GM23338 (cell line): ENCODE measurements around the gene UGGT2. TPM values are rescaled to one million over a fixed set of nuclear protein-coding genes. Genes with fewer than 3 reads are reported as not detected.
A peak's percentile ranks its signal among the peaks of the same experiment; 100 is the strongest.

ENCODE experiments used
- ATAC-seq: fragments of 200-7000 bp; cut with Tn5 transposase; 3 replicates; pipeline ENCODE4 v1.9.1; 2020
- DNase-seq: peaks from one replicate; pipeline ENCODE4 v3.0.0-alpha.2; 2015; ENCODE audit warnings: low spot score
- H2AFZ ChIP-seq: fragments of 200-600 bp; sonication (generic); 2 replicates; pipeline ENCODE4 v1.8.0; 2016; ENCODE audit warnings: antibody characterized with exemption, mild to moderate bottlenecking, moderate library complexity
- H3F3A ChIP-seq: fragments of 200-600 bp; sonication (generic); replicated peaks from 2 replicates; pipeline ENCODE4 v1.8.0; 2017; ENCODE audit warnings: antibody characterized with exemption, mixed run types, low read depth
- H3K27ac ChIP-seq: fragments of 200-600 bp; sonication (generic); 2 replicates; pipeline ENCODE4 v1.6.1; 2016; ENCODE audit warnings: low read depth
- H3K27me3 ChIP-seq: fragments of 200-600 bp; sonication (generic); 2 replicates; pipeline ENCODE4 v1.8.0; 2016; ENCODE audit warnings: mild to moderate bottlenecking, mixed run types, moderate library complexity; ENCODE audit not compliant: insufficient read depth
- H3K36me3 ChIP-seq: fragments of 200-600 bp; sonication (generic); 2 replicates; pipeline ENCODE4 v1.8.0; 2016; ENCODE audit warnings: mild to moderate bottlenecking; ENCODE audit not compliant: insufficient read depth
- H3K4me1 ChIP-seq: fragments of 200-600 bp; sonication (generic); 2 replicates; pipeline ENCODE4 v1.8.0; 2016; ENCODE audit warnings: mild to moderate bottlenecking, moderate library complexity; ENCODE audit not compliant: insufficient read depth
- H3K4me2 ChIP-seq: fragments of 200-600 bp; sonication (generic); 2 replicates; pipeline ENCODE4 v1.7.1; 2017; ENCODE audit warnings: mixed run types
- H3K4me3 ChIP-seq: fragments of 200-600 bp; sonication (generic); 2 replicates; pipeline ENCODE4 v1.6.1; 2016; ENCODE audit warnings: mixed run types
- H3K79me2 ChIP-seq: fragments of 200-600 bp; sonication (generic); replicated peaks from 2 replicates; pipeline ENCODE4 v1.8.0; 2017; ENCODE audit warnings: mild to moderate bottlenecking; ENCODE audit not compliant: insufficient read depth
- H3K9me2 ChIP-seq: fragments of 200-600 bp; sonication (generic); 2 replicates; pipeline ENCODE4 v1.8.0; 2017; ENCODE audit not compliant: insufficient read depth
- H4K20me1 ChIP-seq: fragments of 200-600 bp; sonication (generic); replicated peaks from 2 replicates; pipeline ENCODE4 v1.8.0; 2017; ENCODE audit warnings: mild to moderate bottlenecking; ENCODE audit not compliant: insufficient read depth
- H3K27ac Mint-ChIP-seq: 2 replicates; pipeline ENCODE4 v1.8.0; 2020; ENCODE audit warnings: inconsistent platforms, mild to moderate bottlenecking, moderate library complexity, mixed read lengths
- H3K27me3 Mint-ChIP-seq: 3 replicates; pipeline ENCODE4 v1.8.0; 2022; ENCODE audit warnings: low read depth, mild to moderate bottlenecking, moderate library complexity, mixed read lengths, inconsistent platforms; ENCODE audit not compliant: insufficient read depth, poor library complexity
- H3K36me3 Mint-ChIP-seq: 3 replicates; pipeline ENCODE4 v1.8.0; 2021; ENCODE audit warnings: low read depth, mild to moderate bottlenecking, inconsistent platforms, moderate library complexity, mixed read lengths
- H3K4me1 Mint-ChIP-seq: 3 replicates; pipeline ENCODE4 v1.8.0; 2020; ENCODE audit warnings: mild to moderate bottlenecking, inconsistent platforms, mixed read lengths
- H3K4me3 Mint-ChIP-seq: 3 replicates; pipeline ENCODE4 v1.8.0; 2021; ENCODE audit warnings: moderate library complexity, mild to moderate bottlenecking, inconsistent platforms, mixed read lengths
- H3K9me3 Mint-ChIP-seq: 3 replicates; pipeline ENCODE4 v1.8.0; 2020; ENCODE audit warnings: moderate library complexity, mild to moderate bottlenecking, inconsistent platforms, mixed read lengths
- CREB1 ChIP-seq: fragments of 250-450 bp; sonication (Bioruptor Pico); IDR thresholded peaks from 2 replicates; pipeline ENCODE4 v1.5.0; 2020; ENCODE audit warnings: low read depth, mild to moderate bottlenecking, moderate library complexity
- EZH2 ChIP-seq: fragments of 200-600 bp; sonication (generic); IDR thresholded peaks from one replicate; pipeline ENCODE4 v1.8.0; 2017; ENCODE audit warnings: antibody characterized with exemption, mild to moderate bottlenecking, low read depth; ENCODE audit not compliant: unreplicated experiment
- EZH2phosphoT487 ChIP-seq: fragments of 200-600 bp; sonication (generic); IDR thresholded peaks from one replicate; pipeline ENCODE4 v1.8.1; 2018; ENCODE audit warnings: antibody characterized with exemption; ENCODE audit not compliant: unreplicated experiment
- JUNB ChIP-seq: IDR thresholded peaks from one replicate; pipeline ENCODE4 v1.6.1; 2016; ENCODE audit warnings: antibody characterized with exemption; ENCODE audit not compliant: unreplicated experiment
- NANOG ChIP-seq: IDR thresholded peaks from 2 replicates; pipeline ENCODE4 v1.6.1; 2016; ENCODE audit warnings: antibody characterized with exemption, borderline replicate concordance
- POLR2AphosphoS5 ChIP-seq: IDR thresholded peaks from 2 replicates; pipeline ENCODE4 v1.6.1; 2016; ENCODE audit warnings: antibody characterized with exemption, low read depth
- STAT1 ChIP-seq: IDR thresholded peaks from one replicate; pipeline ENCODE4 v1.6.1; 2016; ENCODE audit warnings: antibody characterized with exemption; ENCODE audit not compliant: unreplicated experiment
- ZNF114 ChIP-seq: fragments of 250-450 bp; sonication (Bioruptor Pico); IDR thresholded peaks from 2 replicates; pipeline ENCODE4 v1.5.0; 2020; ENCODE audit warnings: mild to moderate bottlenecking, moderate library complexity
- ZNF331 ChIP-seq: fragments of 250-450 bp; sonication (Bioruptor Pico); IDR thresholded peaks from 2 replicates; pipeline ENCODE4 v1.5.0; 2020; ENCODE audit warnings: low read depth, mild to moderate bottlenecking, moderate library complexity
- polyA plus RNA-seq: library from polyadenylated mRNA; unstranded; fragments of >200 nt; fragmentation: Nextera tagmentation; extraction: Ambion mirVana; gene quantifications from 2 replicates; pipeline ENCODE4 v1.2.1, GENCODE V29; 2016
- total RNA-seq: library from RNA; depleted of rRNA; stranded (reverse); fragments of >200 nt; shearing (Covaris generic); gene quantifications from 2 replicates; pipeline ENCODE4 v1.2.3, GENCODE V29; 2014
- TF ChIP-seq, protein P1 (sequence below): IDR thresholded peaks from 2 replicates; pipeline ENCODE4 v1.6.1; 2016; ENCODE audit warnings: antibody characterized with exemption
- TF ChIP-seq, protein P2 (sequence below): IDR thresholded peaks from one replicate; pipeline ENCODE4 v1.6.1; 2018; ENCODE audit warnings: antibody characterized with exemption; ENCODE audit not compliant: unreplicated experiment
- TF ChIP-seq, protein P3 (sequence below), 2 experiments: fragments of 200-600 bp in 1 of 2; sonication (generic) in 1 of 2; conservative IDR thresholded peaks; 2 replicates each; pipeline versions ENCODE4 v1.5.1 to v1.6.1; 2016 to 2017; ENCODE audit warnings: antibody characterized with exemption in 2 of 2, low read depth in 2 of 2, mild to moderate bottlenecking in 2 of 2, moderate library complexity in 1 of 2

Gene UGGT2
- total and polyA plus RNA-seq, 2 experiments from 2014 or later = 44.0 to 60.5 TPM

GRCh38 chr13:95955255-95955654 is 97.9 kb downstream of the UGGT2 start (continued):
- TF ChIP-seq CREB1 (no peak), JUNB (no peak), POLR2AphosphoS5 (no peak), STAT1 (no peak), EZH2phosphoT487 (no peak), ZNF331 (CRISPR knock-in tag) (no peak), ZNF114 (no peak)
- TF ChIP-seq, protein P1, sequence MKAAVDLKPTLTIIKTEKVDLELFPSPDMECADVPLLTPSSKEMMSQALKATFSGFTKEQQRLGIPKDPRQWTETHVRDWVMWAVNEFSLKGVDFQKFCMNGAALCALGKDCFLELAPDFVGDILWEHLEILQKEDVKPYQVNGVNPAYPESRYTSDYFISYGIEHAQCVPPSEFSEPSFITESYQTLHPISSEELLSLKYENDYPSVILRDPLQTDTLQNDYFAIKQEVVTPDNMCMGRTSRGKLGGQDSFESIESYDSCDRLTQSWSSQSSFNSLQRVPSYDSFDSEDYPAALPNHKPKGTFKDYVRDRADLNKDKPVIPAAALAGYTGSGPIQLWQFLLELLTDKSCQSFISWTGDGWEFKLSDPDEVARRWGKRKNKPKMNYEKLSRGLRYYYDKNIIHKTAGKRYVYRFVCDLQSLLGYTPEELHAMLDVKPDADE = no peak
- TF ChIP-seq, protein P2, sequence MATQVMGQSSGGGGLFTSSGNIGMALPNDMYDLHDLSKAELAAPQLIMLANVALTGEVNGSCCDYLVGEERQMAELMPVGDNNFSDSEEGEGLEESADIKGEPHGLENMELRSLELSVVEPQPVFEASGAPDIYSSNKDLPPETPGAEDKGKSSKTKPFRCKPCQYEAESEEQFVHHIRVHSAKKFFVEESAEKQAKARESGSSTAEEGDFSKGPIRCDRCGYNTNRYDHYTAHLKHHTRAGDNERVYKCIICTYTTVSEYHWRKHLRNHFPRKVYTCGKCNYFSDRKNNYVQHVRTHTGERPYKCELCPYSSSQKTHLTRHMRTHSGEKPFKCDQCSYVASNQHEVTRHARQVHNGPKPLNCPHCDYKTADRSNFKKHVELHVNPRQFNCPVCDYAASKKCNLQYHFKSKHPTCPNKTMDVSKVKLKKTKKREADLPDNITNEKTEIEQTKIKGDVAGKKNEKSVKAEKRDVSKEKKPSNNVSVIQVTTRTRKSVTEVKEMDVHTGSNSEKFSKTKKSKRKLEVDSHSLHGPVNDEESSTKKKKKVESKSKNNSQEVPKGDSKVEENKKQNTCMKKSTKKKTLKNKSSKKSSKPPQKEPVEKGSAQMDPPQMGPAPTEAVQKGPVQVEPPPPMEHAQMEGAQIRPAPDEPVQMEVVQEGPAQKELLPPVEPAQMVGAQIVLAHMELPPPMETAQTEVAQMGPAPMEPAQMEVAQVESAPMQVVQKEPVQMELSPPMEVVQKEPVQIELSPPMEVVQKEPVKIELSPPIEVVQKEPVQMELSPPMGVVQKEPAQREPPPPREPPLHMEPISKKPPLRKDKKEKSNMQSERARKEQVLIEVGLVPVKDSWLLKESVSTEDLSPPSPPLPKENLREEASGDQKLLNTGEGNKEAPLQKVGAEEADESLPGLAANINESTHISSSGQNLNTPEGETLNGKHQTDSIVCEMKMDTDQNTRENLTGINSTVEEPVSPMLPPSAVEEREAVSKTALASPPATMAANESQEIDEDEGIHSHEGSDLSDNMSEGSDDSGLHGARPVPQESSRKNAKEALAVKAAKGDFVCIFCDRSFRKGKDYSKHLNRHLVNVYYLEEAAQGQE = no peak

DNA sequence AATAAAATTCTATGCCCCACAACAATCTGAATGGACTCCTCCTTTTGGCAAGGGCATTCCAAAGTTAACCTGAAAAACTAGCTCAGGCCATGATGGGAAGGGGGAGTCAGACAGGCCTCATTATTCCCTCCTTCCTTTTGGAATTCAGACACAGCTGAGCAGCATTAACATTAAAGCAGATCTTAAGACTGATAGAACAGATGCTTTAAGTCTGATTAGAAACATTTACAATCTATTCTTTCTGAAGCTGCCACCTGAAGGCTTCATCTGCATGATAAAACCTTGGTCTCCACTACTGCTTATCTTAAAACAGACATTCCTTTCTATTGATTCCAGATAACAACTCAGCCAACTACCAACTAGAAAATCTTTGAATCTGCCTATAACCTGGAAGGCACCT is 98.9 kb downstream of the UGGT2 start:
- H3K4me3 ChIP-seq = no peak overlapping the region
- DNase-seq (peak; percentile 69), ATAC-seq (peak; percentile 94)
- no peaks in the 10 kb centered on the region for H3K9me2 ChIP-seq
- Mint-ChIP-seq H3K27ac (peak overlapping the region; percentile 96), H3K9me3 (peaks cover 55% of the 10 kb centered on the region), H3K4me1 (peaks cover 26% of the 10 kb centered on the region), H3K27me3 (peaks cover 5% of the 10 kb centered on the region), H3K36me3 (peaks cover 83% of the 10 kb centered on the region), H3K4me3 (0 out of 3 replicates have a peak overlapping the region, but pooled peaks have one; percentile 21)
- H2AFZ ChIP-seq = no peak overlapping the region
- TF ChIP-seq ZNF331 (CRISPR knock-in tag) (no peak), NANOG (peak; percentile 88)
- 0 out of 2 replicates have a peak, but pooled peaks cover 3% of the 10 kb centered on the region for H3K79me2 ChIP-seq
- no peak overlapping the region for H3K4me2 ChIP-seq
- peaks cover 18% of the 10 kb centered on the region for H3K4me1 ChIP-seq
- no peaks in the 10 kb centered on the region for H3K27me3 ChIP-seq
- H3K27ac ChIP-seq = peak overlapping the region; percentile 79
- peaks cover 13% of the 10 kb centered on the region; the same call in 1 of the 2 replicates for H3K36me3 ChIP-seq
- H4K20me1 ChIP-seq = no peaks in the 10 kb centered on the region
- H3F3A ChIP-seq = no peaks in the 10 kb centered on the region

DNA sequence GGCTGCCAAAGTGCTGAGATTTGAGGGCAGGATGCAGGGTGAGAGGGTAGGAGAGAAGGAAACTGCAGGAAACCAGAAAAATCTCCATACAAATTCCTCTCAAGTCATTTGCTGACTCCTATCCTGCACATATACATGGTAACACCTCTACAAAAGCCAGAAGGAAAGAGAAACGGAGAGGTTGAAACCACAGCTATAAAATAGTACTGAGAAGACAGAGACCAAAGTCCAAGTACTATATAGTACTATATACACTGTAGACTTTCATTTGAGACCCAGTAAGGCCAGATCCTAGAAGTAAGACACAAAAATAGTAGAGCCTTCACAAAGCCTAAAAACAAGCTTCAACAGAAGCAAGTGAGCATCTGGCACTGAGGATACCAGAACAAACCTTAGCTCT is 103.1 kb downstream of the UGGT2 start:
- H3K27ac Mint-ChIP-seq = no peak overlapping the region; the same call in 1 of the 2 replicates
- TF ChIP-seq, protein P2 = no peak
- TF ChIP-seq ZNF114 (no peak), EZH2phosphoT487 (no peak), POLR2AphosphoS5 (no peak), EZH2 (no peak), CREB1 (no peak)
- TF ChIP-seq, protein P3, sequence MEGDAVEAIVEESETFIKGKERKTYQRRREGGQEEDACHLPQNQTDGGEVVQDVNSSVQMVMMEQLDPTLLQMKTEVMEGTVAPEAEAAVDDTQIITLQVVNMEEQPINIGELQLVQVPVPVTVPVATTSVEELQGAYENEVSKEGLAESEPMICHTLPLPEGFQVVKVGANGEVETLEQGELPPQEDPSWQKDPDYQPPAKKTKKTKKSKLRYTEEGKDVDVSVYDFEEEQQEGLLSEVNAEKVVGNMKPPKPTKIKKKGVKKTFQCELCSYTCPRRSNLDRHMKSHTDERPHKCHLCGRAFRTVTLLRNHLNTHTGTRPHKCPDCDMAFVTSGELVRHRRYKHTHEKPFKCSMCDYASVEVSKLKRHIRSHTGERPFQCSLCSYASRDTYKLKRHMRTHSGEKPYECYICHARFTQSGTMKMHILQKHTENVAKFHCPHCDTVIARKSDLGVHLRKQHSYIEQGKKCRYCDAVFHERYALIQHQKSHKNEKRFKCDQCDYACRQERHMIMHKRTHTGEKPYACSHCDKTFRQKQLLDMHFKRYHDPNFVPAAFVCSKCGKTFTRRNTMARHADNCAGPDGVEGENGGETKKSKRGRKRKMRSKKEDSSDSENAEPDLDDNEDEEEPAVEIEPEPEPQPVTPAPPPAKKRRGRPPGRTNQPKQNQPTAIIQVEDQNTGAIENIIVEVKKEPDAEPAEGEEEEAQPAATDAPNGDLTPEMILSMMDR (conservative IDR thresholded peaks at IDR 0.05; ENCODE audit: low read depth in 2 of 2) = no peak

More for the DNA sequence above, 103.1 kb downstream of the UGGT2 start:
- Mint-ChIP-seq H3K9me3 (peaks cover 33% of the 10 kb centered on the region), H3K27me3 (peaks cover 4% of the 10 kb centered on the region), H3K4me1 (peaks cover 21% of the 10 kb centered on the region), H3K36me3 (peaks cover 51% of the 10 kb centered on the region), H3K4me3 (no peak overlapping the region)
- DNase-seq = peak; percentile 19
- H2AFZ ChIP-seq = no peak overlapping the region
- H4K20me1 ChIP-seq = no peaks in the 10 kb centered on the region
- no peak overlapping the region for H3K4me2 ChIP-seq
- peaks cover 25% of the 10 kb centered on the region; the same call in 1 of the 2 replicates for H3K36me3 ChIP-seq
- H3K4me3 ChIP-seq = no peak overlapping the region
- H3K27ac ChIP-seq = no peak overlapping the region
- no peaks in the 10 kb centered on the region for H3K27me3 ChIP-seq
- H3K4me1 ChIP-seq = peaks cover 16% of the 10 kb centered on the region
- ATAC-seq = no peak
- H3K9me2 ChIP-seq = no peaks in the 10 kb centered on the region
- no peaks in the 10 kb centered on the region for H3F3A ChIP-seq
- 0 out of 2 replicates have a peak, but pooled peaks cover 3% of the 10 kb centered on the region for H3K79me2 ChIP-seq
